ENCODE measurements around the gene FMNL1. TPM values are rescaled to one million over a fixed set of nuclear protein-coding genes. Genes with fewer than 3 reads are reported as not detected.

FMNL1 gene
- total RNA-seq, 6 experiments from 2014 or later, result 1.6 to 8.0 (median 6.0) TPM

GRCh38 chr17:45296833-45297124 is 75.1 kb downstream of the FMNL1 start:
- H3K27ac Mint-ChIP-seq, result peak overlapping the region; percentile 92
- peaks cover 87% of the 10 kb centered on the region for H3K4me1 Mint-ChIP-seq (ENCODE audit: low read depth)
- H3K9me3 Mint-ChIP-seq, result no peaks in the 10 kb centered on the region

More at GRCh38 chr17:45296833-45297124, 75.1 kb downstream of the FMNL1 start:
- peaks cover 26% of the 10 kb centered on the region for H3K36me3 Mint-ChIP-seq (ENCODE audit: low read depth)
- DNase-seq, result no peak
- no peak for TF ChIP-seq CTCF (IDR thresholded peaks at IDR 0.05)
- peaks cover 1% of the 10 kb centered on the region; the same call in 1 of the 2 replicates for H3K27me3 Mint-ChIP-seq (ENCODE audit: insufficient read depth)
- H3K4me3 Mint-ChIP-seq, result peak overlapping the region; percentile 15

Other genes starting within 250 kb of the FMNL1 start
- gene DCAKD, start 170.3 kb upstream of the FMNL1 start, total RNA-seq (2021; fragmentation: NEBNext Ultra II Directional; extraction: Animal tissue kit (Norgen Biotek cat#: 25700)), result 10 to 100 TPM; 34.0 to 38.9 (median 35.8) TPM
- 100 to 1,000 TPM; 135 to 152 (median 142) TPM for gene NMT1, start 160.6 kb upstream of the FMNL1 start, total RNA-seq (2021; fragmentation: NEBNext Ultra II Directional; extraction: Animal tissue kit (Norgen Biotek cat#: 25700))
- gene PLCD3, start 89.4 kb upstream of the FMNL1 start, total RNA-seq (2021; fragmentation: NEBNext Ultra II Directional; extraction: Animal tissue kit (Norgen Biotek cat#: 25700)), result 100 to 1,000 TPM in 1 of 6 experiments, 10 to 100 TPM in 5; 77.2 to 112 (median 83.8) TPM
- gene ACBD4, start 86.2 kb upstream of the FMNL1 start, total RNA-seq (2021; fragmentation: NEBNext Ultra II Directional; extraction: Animal tissue kit (Norgen Biotek cat#: 25700)), result 1 to 10 TPM; 5.0 to 8.0 (median 6.5) TPM
- gene HEXIM1, start 73.4 kb upstream of the FMNL1 start, total RNA-seq (2021; fragmentation: NEBNext Ultra II Directional; extraction: Animal tissue kit (Norgen Biotek cat#: 25700)), result 10 to 100 TPM; 31.8 to 42.0 (median 34.5) TPM
- 1 to 10 TPM; 4.8 to 9.5 (median 6.2) TPM for gene HEXIM2, start 60.0 kb upstream of the FMNL1 start, total RNA-seq (2021; fragmentation: NEBNext Ultra II Directional; extraction: Animal tissue kit (Norgen Biotek cat#: 25700))
- gene SPATA32, start 40.2 kb downstream of the FMNL1 start, total RNA-seq (2021; fragmentation: NEBNext Ultra II Directional; extraction: Animal tissue kit (Norgen Biotek cat#: 25700)), result under 1 TPM in 1 of 6 experiments, not detected in 5; 0.11 TPM
- gene MAP3K14, start 95.1 kb downstream of the FMNL1 start, total RNA-seq (2021; fragmentation: NEBNext Ultra II Directional; extraction: Animal tissue kit (Norgen Biotek cat#: 25700)), result 1 to 10 TPM; 5.6 to 8.8 (median 6.6) TPM
- gene ARHGAP27, start 211.0 kb downstream of the FMNL1 start, total RNA-seq (2021; fragmentation: NEBNext Ultra II Directional; extraction: Animal tissue kit (Norgen Biotek cat#: 25700)), result 1 to 10 TPM; 1.8 to 3.8 (median 2.7) TPM

All from HFFc6 (cell line).